ENCODE data around the gene ECE1.

Gene ECE1

GRCh38 chr1:21312407-21312992 is 22.2 kb upstream of the ECE1 start:
- peaks cover 23% of the 10 kb centered on the region for H3K4me1 ChIP-seq (ENCODE audit: control insufficient read depth, insufficient read depth, low read length)
- H3K9ac ChIP-seq (ENCODE audit: low read length) = no peak overlapping the region
- H3K4me3 ChIP-seq (ENCODE audit: low read length) = no peak overlapping the region

GRCh38 chr1:21311016-21311415 is 20.8 kb upstream of the ECE1 start:
- Histone ChIP-seq H3K4me3 (ENCODE audit: low read length) (no peak overlapping the region), H3K36me3 (ENCODE audit: control insufficient read depth, insufficient read depth, low read length) (no peaks in the 10 kb centered on the region), H3K4me1 (ENCODE audit: control insufficient read depth, insufficient read depth, low read length) (peaks cover 23% of the 10 kb centered on the region), H3K9me3 (ENCODE audit: control insufficient read depth, low read length) (no peaks in the 10 kb centered on the region), H3K27me3 (ENCODE audit: control insufficient read depth, insufficient read depth, low read length) (no peaks in the 10 kb centered on the region), H3K9ac (ENCODE audit: low read length) (no peak overlapping the region)

More at GRCh38 chr1:21312407-21312992, 22.2 kb upstream of the ECE1 start:
- no peaks in the 10 kb centered on the region for H3K27me3 ChIP-seq (ENCODE audit: control insufficient read depth, insufficient read depth, low read length)
- H3K9me3 ChIP-seq (ENCODE audit: control insufficient read depth, low read length) = no peaks in the 10 kb centered on the region
- H3K36me3 ChIP-seq (ENCODE audit: control insufficient read depth, insufficient read depth, low read length) = no peaks in the 10 kb centered on the region

- Histone ChIP-seq H3K4me1 (ENCODE audit: control insufficient read depth, insufficient read depth, low read length) (peaks cover 23% of the 10 kb centered on the region), H3K36me3 (ENCODE audit: control insufficient read depth, insufficient read depth, low read length) (no peaks in the 10 kb centered on the region), H3K4me3 (ENCODE audit: low read length) (no peak overlapping the region), H3K27me3 (ENCODE audit: control insufficient read depth, insufficient read depth, low read length) (no peaks in the 10 kb centered on the region), H3K9me3 (ENCODE audit: control insufficient read depth, low read length) (no peaks in the 10 kb centered on the region), H3K9ac (ENCODE audit: low read length) (no peak overlapping the region)
Measured at GRCh38 chr1:21308847-21309652, 18.8 kb upstream of the ECE1 start.

GRCh38 chr1:21308330-21308729 is 18.1 kb upstream of the ECE1 start:
- H3K9me3 ChIP-seq (ENCODE audit: control insufficient read depth, low read length) = no peaks in the 10 kb centered on the region
- no peak overlapping the region for H3K9ac ChIP-seq (ENCODE audit: low read length)
- no peak overlapping the region for H3K4me3 ChIP-seq (ENCODE audit: low read length)
- peaks cover 22% of the 10 kb centered on the region for H3K4me1 ChIP-seq (ENCODE audit: control insufficient read depth, insufficient read depth, low read length)
- no peaks in the 10 kb centered on the region for H3K27me3 ChIP-seq (ENCODE audit: control insufficient read depth, insufficient read depth, low read length)
- H3K36me3 ChIP-seq (ENCODE audit: control insufficient read depth, insufficient read depth, low read length) = no peaks in the 10 kb centered on the region

- Histone ChIP-seq H3K36me3 (ENCODE audit: control insufficient read depth, insufficient read depth, low read length) (no peaks in the 10 kb centered on the region), H3K9ac (ENCODE audit: low read length) (no peak overlapping the region), H3K4me1 (ENCODE audit: control insufficient read depth, insufficient read depth, low read length) (peaks cover 23% of the 10 kb centered on the region), H3K9me3 (ENCODE audit: control insufficient read depth, low read length) (no peaks in the 10 kb centered on the region), H3K27me3 (ENCODE audit: control insufficient read depth, insufficient read depth, low read length) (no peaks in the 10 kb centered on the region), H3K4me3 (ENCODE audit: low read length) (no peak overlapping the region)
Measured at GRCh38 chr1:21307663-21308305, 17.5 kb upstream of the ECE1 start.

- no peaks in the 10 kb centered on the region for H3K36me3 ChIP-seq (ENCODE audit: control insufficient read depth, insufficient read depth, low read length)
- H3K4me1 ChIP-seq (ENCODE audit: control insufficient read depth, insufficient read depth, low read length) = peaks cover 29% of the 10 kb centered on the region
- no peaks in the 10 kb centered on the region for H3K9me3 ChIP-seq (ENCODE audit: control insufficient read depth, low read length)
- H3K9ac ChIP-seq (ENCODE audit: low read length) = no peak overlapping the region
- H3K4me3 ChIP-seq (ENCODE audit: low read length) = no peak overlapping the region
- no peaks in the 10 kb centered on the region for H3K27me3 ChIP-seq (ENCODE audit: control insufficient read depth, insufficient read depth, low read length)
Measured at GRCh38 chr1:21307210-21307609, 16.9 kb upstream of the ECE1 start.

GRCh38 chr1:21305900-21306189 is 15.6 kb upstream of the ECE1 start:
- Histone ChIP-seq H3K36me3 (ENCODE audit: control insufficient read depth, insufficient read depth, low read length) (no peaks in the 10 kb centered on the region), H3K4me1 (ENCODE audit: control insufficient read depth, insufficient read depth, low read length) (peaks cover 31% of the 10 kb centered on the region), H3K9me3 (ENCODE audit: control insufficient read depth, low read length) (no peaks in the 10 kb centered on the region), H3K9ac (ENCODE audit: low read length) (peak overlapping the region; percentile 10), H3K4me3 (ENCODE audit: low read length) (no peak overlapping the region), H3K27me3 (ENCODE audit: control insufficient read depth, insufficient read depth, low read length) (no peaks in the 10 kb centered on the region)

GRCh38 chr1:21305155-21305899 is 15.1 kb upstream of the ECE1 start:
- H3K9me3 ChIP-seq (ENCODE audit: control insufficient read depth, low read length) = no peaks in the 10 kb centered on the region
- H3K4me1 ChIP-seq (ENCODE audit: control insufficient read depth, insufficient read depth, low read length) = peaks cover 31% of the 10 kb centered on the region
- H3K4me3 ChIP-seq (ENCODE audit: low read length) = no peak overlapping the region
- H3K36me3 ChIP-seq (ENCODE audit: control insufficient read depth, insufficient read depth, low read length) = no peaks in the 10 kb centered on the region
- no peak overlapping the region for H3K9ac ChIP-seq (ENCODE audit: low read length)
- no peaks in the 10 kb centered on the region for H3K27me3 ChIP-seq (ENCODE audit: control insufficient read depth, insufficient read depth, low read length)

- no peaks in the 10 kb centered on the region for H3K9me3 ChIP-seq (ENCODE audit: control insufficient read depth, low read length)
- no peak overlapping the region for H3K9ac ChIP-seq (ENCODE audit: low read length)
- peaks cover 31% of the 10 kb centered on the region for H3K4me1 ChIP-seq (ENCODE audit: control insufficient read depth, insufficient read depth, low read length)
- H3K4me3 ChIP-seq (ENCODE audit: low read length) = no peak overlapping the region
- H3K27me3 ChIP-seq (ENCODE audit: control insufficient read depth, insufficient read depth, low read length) = no peaks in the 10 kb centered on the region
- H3K36me3 ChIP-seq (ENCODE audit: control insufficient read depth, insufficient read depth, low read length) = no peaks in the 10 kb centered on the region
Measured at GRCh38 chr1:21304488-21304887, 14.2 kb upstream of the ECE1 start.

- Histone ChIP-seq H3K27me3 (ENCODE audit: control insufficient read depth, insufficient read depth, low read length) (no peaks in the 10 kb centered on the region), H3K9me3 (ENCODE audit: control insufficient read depth, low read length) (no peaks in the 10 kb centered on the region), H3K4me1 (ENCODE audit: control insufficient read depth, insufficient read depth, low read length) (peaks cover 32% of the 10 kb centered on the region), H3K36me3 (ENCODE audit: control insufficient read depth, insufficient read depth, low read length) (no peaks in the 10 kb centered on the region), H3K9ac (ENCODE audit: low read length) (no peak overlapping the region), H3K4me3 (ENCODE audit: low read length) (no peak overlapping the region)
Measured at GRCh38 chr1:21302747-21303715, 12.8 kb upstream of the ECE1 start.

GRCh38 chr1:21301794-21302440 is 11.7 kb upstream of the ECE1 start:
- no peaks in the 10 kb centered on the region for H3K9me3 ChIP-seq (ENCODE audit: control insufficient read depth, low read length)
- H3K36me3 ChIP-seq (ENCODE audit: control insufficient read depth, insufficient read depth, low read length) = no peaks in the 10 kb centered on the region
- H3K9ac ChIP-seq (ENCODE audit: low read length) = no peak overlapping the region
- H3K4me3 ChIP-seq (ENCODE audit: low read length) = no peak overlapping the region
- no peaks in the 10 kb centered on the region for H3K27me3 ChIP-seq (ENCODE audit: control insufficient read depth, insufficient read depth, low read length)
- H3K4me1 ChIP-seq (ENCODE audit: control insufficient read depth, insufficient read depth, low read length) = peaks cover 25% of the 10 kb centered on the region

Measured in mucosa of stomach (tissue), 1 donor.